Stimulated activated CD8-positive, alpha-beta memory T cell treated with anti-CD3 and anti-CD28 coated beads, Interleukin-7, amount 100 ng/mL, for 1 hour (primary cell): ENCODE results near the gene ZNF575.
A peak's percentile ranks its signal among the peaks of the same experiment; 100 is the strongest.
"Not testable (repeated sequence)": the region's sequence is repeated elsewhere in the genome, so short reads cannot be mapped to it uniquely, and the experiment has no call there.

Experiments used
- DNase-seq, 2 donors: peaks; one replicate each; pipeline ENCODE4 v3.0.0-alpha.2; 2020; ENCODE audit warnings: low read depth in 2 of 2

Gene ZNF575

GRCh38 chr19:43511324-43511723, 21.7 kb upstream of the ZNF575 start:
- DNase-seq, result no peak

GRCh38 chr19:43512399-43512798, 20.6 kb upstream of the ZNF575 start:
- DNase-seq, result not testable (repeated sequence)

GRCh38 chr19:43518051-43518450, 14.9 kb upstream of the ZNF575 start:
- DNase-seq, result no peak

DNA sequence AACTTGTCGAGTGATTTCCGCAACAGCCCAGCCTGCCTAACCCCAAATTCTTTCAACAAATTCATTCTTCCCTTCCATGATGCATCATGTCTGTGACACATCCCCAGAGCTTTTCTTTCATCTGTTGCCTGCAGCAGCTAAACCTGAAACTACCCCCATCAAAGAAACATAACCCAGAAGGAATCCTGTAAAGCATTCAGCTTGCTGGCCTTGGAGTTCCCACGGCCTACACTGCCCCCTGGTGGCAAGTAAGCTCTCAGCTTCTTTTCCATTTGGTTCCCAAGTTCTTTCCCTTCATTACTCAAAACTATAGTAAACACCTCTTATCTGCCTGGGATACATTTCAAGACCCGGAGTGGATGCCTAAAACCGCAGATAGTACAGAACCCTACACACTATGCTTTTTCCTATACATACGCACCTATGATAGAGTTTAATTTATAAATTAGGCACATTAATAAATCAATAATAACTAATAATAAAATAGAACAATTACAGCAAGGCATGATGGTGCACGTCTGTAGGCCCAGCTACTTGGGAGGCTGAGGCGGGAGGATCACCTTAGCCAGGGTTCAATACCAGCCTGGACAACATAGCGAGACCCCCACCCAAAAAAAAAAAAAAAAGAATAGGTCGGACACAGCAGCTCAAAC, 13.4 kb upstream of the ZNF575 start:
- DNase-seq, result peak; percentile 56 to 70

DNA sequence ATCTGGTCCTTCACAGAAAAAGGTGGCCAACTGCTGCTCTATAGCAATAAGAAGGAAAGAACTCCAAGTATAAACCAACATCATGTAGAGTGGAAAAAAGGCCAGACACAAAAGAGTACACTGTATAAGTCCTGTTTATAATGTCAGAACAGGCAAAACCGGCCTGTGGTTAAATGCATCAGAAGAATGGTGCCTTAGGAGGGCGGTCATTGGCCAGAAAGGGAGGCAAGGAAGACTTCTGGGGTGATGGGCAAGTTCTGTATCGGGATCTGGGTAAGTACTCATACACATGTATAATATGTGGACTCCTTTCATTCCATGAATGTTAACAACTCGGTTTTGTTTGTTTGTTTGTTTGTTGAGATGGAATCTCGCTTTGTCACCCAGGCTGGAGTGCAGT, 10.1 kb upstream of the ZNF575 start:
- no peak for DNase-seq

- not testable (repeated sequence) for DNase-seq
These were observed 9.3 kb upstream of the ZNF575 start for GRCh38 chr19:43523696-43524095.

DNA sequence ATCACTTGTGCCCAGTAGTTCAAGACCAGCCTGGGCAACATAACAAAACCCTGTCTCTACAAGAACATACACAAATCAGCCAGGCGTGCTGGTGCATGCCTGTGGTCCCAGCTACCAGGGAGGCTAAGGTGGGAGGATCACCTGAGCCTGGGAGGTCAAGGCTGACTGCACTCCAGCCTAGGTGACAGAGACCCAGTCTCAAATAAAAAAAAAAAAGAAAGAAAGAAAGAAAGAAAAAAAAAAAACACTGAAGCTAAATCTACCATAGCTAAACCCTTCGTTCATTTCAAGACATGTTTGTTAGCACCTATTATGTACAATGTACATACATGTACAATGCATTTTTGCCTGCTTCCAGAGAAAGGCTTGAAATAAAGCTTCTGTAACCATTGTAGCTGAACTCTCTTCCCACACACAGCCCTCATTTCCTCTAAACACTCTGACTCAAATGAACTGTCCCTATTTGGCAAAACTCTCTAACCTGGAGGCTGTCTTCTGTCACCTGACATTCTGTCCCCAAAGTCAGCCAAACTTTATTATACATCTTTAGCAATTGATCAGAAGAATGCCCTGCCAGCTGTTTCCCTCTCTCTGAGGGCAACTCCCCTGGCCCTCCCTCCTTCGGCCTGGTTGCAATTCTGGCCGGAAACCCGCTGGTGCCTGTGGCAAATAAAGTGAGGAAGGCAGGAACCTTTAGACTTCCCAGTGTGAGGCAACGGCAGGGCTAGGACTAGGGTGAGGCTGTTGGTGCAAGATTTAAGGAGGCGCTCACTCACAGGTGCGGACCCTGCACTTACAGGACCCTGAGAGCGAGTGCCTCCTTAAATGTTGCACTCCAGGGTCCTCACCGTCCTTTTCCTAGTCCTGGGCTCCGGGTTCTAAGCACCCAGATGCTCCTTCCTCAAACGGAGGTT, 7.8 kb upstream of the ZNF575 start:
- no peak for DNase-seq

GRCh38 chr19:43525836-43526771, 6.9 kb upstream of the ZNF575 start:
- DNase-seq, result no peak

GRCh38 chr19:43526884-43527859, 5.8 kb upstream of the ZNF575 start, which contains the start of gene ETHE1:
TSS of gene ETHE1 (minus strand) at chr19:43527201. CDS start at chr19:43527177, 24 bp downstream.
- DNase-seq, result peak; percentile 41 to 50

DNA sequence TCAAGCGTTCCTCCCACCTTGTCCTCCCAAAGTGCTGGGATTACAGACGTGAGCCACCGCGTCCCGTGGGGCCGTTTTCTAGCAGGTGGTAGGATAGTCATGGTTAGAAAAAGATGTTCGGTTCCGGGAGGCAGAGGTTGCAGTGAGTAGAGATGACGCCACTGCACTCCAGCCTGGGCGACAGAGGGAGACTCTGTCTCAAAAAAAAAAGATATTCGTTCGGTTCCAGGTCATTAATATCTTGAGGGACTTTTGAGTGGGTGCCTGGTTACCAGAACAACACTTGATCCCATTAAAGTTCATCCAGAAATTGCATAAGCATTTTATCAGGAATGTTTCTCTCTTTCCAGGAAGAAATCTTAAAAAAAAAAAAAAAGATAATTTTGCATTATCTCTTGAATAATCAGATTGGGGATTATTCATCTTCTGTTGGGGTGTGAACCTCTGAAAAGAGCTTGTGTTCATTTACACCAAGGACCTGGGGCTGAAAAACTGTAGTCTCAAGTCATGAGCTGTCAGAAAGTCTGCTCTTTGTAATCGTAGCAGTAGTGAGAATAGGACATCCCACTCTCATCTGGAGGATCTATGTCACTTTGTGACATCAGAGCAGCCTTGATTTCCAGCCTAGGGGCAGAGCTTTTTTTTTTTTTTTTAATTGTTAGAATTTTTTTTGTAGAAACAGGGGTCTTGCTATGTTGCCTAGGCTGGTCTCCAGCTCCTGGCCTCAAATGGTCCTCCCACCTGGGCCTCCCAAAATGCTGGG, 4.9 kb upstream of the ZNF575 start:
- DNase-seq, result no peak

GRCh38 chr19:43532571-43532961, 422 bp upstream of the ZNF575 start:
- no peak for DNase-seq

DNA sequence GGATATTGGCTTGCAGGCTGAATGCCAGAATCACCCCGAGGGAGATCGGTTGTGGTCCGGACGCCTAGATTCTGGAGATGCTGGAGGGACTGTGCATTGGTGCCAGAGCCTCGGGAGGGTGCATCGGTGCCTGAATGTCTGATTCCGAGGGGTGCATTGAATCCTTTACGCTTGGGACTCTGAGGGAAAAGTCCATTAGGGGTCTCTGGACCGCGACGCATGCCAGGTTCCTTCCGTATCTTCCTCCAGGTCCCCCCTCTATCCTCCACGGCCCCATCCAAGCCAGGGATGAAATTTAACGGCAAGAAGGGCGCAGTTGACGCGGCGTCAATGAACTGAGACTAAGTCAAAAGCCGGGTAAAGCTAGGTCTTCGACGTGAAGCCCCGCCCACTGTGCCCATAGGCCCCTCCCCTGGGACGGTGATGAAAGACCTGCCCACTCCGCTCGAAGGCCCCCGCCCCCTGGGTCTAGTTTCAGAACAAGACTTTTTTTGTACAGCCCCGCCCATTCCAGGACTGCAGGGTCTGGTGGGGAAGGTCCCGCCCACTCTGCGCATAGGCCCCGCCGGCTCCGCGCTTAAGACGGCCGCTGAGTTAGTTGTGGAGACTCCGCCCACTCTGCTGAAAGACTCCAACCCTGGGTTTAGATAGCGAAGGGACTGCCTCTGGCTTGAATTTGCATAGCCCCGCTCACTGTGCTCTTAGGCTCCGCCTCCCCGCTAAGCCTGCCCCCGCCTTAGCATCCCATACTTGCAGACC, 737 bp downstream of the ZNF575 start:
- peak; percentile 76 to 85 for DNase-seq

GRCh38 chr19:43534305-43534815, 1.4 kb downstream of the ZNF575 start:
- DNase-seq, result no peak

- no peak for DNase-seq
These were observed 2.1 kb downstream of the ZNF575 start for GRCh38 chr19:43534816-43535761.

DNA sequence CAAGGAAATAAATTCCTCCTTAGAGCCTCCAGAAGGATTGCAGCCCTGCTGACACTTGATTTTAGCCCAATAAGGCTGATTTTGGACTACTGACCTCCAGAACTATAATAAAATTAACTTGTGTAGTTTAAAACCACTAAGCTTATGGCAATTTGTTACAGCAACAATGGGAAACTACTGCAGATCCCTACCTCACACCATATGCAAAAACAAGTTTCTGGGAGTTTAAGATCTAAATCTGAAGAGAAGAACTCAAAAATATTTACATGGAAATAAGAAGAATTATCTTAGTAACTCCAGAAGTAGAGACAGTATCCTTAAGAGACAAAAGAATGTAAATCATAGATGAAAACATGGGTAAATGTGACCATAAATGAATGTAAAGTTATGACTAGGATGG, 5.9 kb downstream of the ZNF575 start:
- no peak for DNase-seq

DNA sequence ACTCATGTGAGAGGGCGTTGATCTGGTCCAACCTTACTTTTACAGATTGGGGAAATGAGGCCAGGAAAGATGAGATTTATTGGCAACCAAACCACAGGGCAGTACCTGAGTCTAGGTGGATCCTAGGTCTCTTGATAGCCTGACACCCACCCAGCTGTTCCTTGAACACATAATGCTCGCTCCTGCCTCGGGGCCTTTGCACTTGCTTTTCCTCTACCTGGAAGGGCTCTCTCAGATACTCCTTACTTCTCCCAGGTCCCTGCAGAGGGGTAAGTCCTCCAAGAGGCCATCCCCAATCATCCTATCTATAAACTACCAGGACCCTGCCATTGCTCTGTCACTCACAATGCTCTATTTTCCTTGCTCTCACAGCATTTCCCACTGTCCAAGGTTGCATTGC, 7.4 kb downstream of the ZNF575 start:
- DNase-seq, result no peak

GRCh38 chr19:43541920-43542650, 9.1 kb downstream of the ZNF575 start:
- DNase-seq, result no peak
